H1 (cell line): ENCODE measurements around the gene ELMOD1. TPM values are rescaled to one million over a fixed set of nuclear protein-coding genes. Genes with fewer than 3 reads are reported as not detected.

Experiments
- CTCF ChIA-PET: fragments of 300-600 bp; sonication (Branson Sonifier 250); formaldehyde crosslinking; loops from one replicate; lab custom pipeline; 2021; ENCODE audit not compliant: partially characterized antibody; lab: Charles Lee
- POLR2A ChIA-PET: fragments of 300-600 bp; sonication (Branson Sonifier 250); formaldehyde crosslinking; loops from one replicate; lab custom pipeline; 2021; ENCODE audit warnings: inconsistent platforms; ENCODE audit not compliant: partially characterized antibody; lab: Charles Lee
- DNase-seq, 2 experiments: peaks; one replicate each; pipeline versions ENCODE4 v3.0.0 to v3.0.0-alpha.2; 2010 to 2022; ENCODE audit warnings: low spot score in 2 of 2, low read depth in 1 of 2, mixed read lengths in 1 of 2
- FAIRE-seq: peaks from 2 replicates; lab custom pipeline; 2011; peaks lifted over from hg19 to GRCh38; lab: Jason Lieb, UNC
- H2AFZ ChIP-seq: 2 replicates; pipeline ENCODE4 v1.8.1; 2012; ENCODE audit warnings: low read length, inconsistent platforms
- H2AK5ac ChIP-seq: 2 replicates; pipeline ENCODE4 v1.6.1; 2013; ENCODE audit warnings: low read depth, low read length
- H2BK120ac ChIP-seq: replicated peaks from 2 replicates; pipeline ENCODE3; 2013; ENCODE audit warnings: low read depth, low read length, inconsistent platforms
- H2BK12ac ChIP-seq: 2 replicates; pipeline ENCODE4 v1.6.1; 2013; ENCODE audit warnings: low read depth, low read length
- H2BK15ac ChIP-seq: 2 replicates; pipeline ENCODE4 v1.6.1; 2013; ENCODE audit warnings: low read length
- H2BK20ac ChIP-seq: 2 replicates; pipeline ENCODE4 v1.6.1; 2013; ENCODE audit warnings: low read length
- H2BK5ac ChIP-seq: 2 replicates; pipeline ENCODE4 v1.6.1; 2013; ENCODE audit warnings: low read depth, low read length
- H3K14ac ChIP-seq: 2 replicates; pipeline ENCODE4 v1.6.1; 2013; ENCODE audit warnings: inconsistent platforms; ENCODE audit not compliant: insufficient read length
- H3K18ac ChIP-seq: 2 replicates; pipeline ENCODE4 v1.6.1; 2013; ENCODE audit warnings: low read length; ENCODE audit errors: extremely low read depth
- H3K23ac ChIP-seq: 2 replicates; pipeline ENCODE4 v1.6.1; 2013; ENCODE audit warnings: inconsistent platforms; ENCODE audit not compliant: insufficient read length
- H3K23me2 ChIP-seq: 2 replicates; pipeline ENCODE4 v1.6.1; 2013; ENCODE audit warnings: low read depth, low read length
- H3K27ac ChIP-seq: 2 replicates; pipeline ENCODE4 v1.6.1; 2011; ENCODE audit warnings: low read depth, low read length, inconsistent platforms
- H3K27me3 ChIP-seq, 4 experiments: replicated peaks in 1 of 4; 1 replicate in 1 of 4; 2 replicates in 3 of 4; pipeline versions ENCODE4 v1.6.1 to v1.8.1; 2011 to 2013; ENCODE audit warnings: low read length in 3 of 4, mild to moderate bottlenecking in 3 of 4, inconsistent platforms in 2 of 4, mixed read lengths in 2 of 4, moderate library complexity in 1 of 4; ENCODE audit not compliant: control insufficient read depth in 3 of 4, insufficient read depth in 3 of 4; ENCODE audit errors: extremely low read depth in 1 of 4
- H3K36me3 ChIP-seq, 4 experiments: 2 replicates each; pipeline versions ENCODE4 v1.6.1 to v1.8.1; 2011 to 2013; ENCODE audit warnings: mild to moderate bottlenecking in 4 of 4, low read length in 3 of 4, moderate library complexity in 2 of 4, control low read depth in 1 of 4, inconsistent platforms in 1 of 4; ENCODE audit not compliant: insufficient read depth in 4 of 4, control insufficient read depth in 2 of 4
- H3K4ac ChIP-seq: replicated peaks from 2 replicates; pipeline ENCODE3; 2013; ENCODE audit warnings: low read length, low read depth, mixed read lengths, inconsistent platforms; ENCODE audit not compliant: insufficient read length
- H3K4me1 ChIP-seq, 4 experiments: replicated peaks in 1 of 4; 1 replicate in 1 of 4; 2 replicates in 3 of 4; pipeline versions ENCODE4 v1.6.1 to v1.8.1; 2011 to 2013; ENCODE audit warnings: low read length in 3 of 4, inconsistent platforms in 2 of 4, mixed read lengths in 1 of 4; ENCODE audit not compliant: insufficient read depth in 4 of 4, control insufficient read depth in 3 of 4
- H3K4me2 ChIP-seq, 2 experiments: 2 replicates each; pipeline versions ENCODE4 v1.6.1 to v1.8.1; 2011 to 2013; ENCODE audit warnings: low read depth in 2 of 2, low read length in 2 of 2, control low read depth in 1 of 2, inconsistent platforms in 1 of 2, mild to moderate bottlenecking in 1 of 2; ENCODE audit not compliant: insufficient read depth in 1 of 2
- H3K4me3 ChIP-seq, 4 experiments: fragments of 200-600, 300-600 bp in 1 of 4; sonication (generic), shearing (Covaris generic), sonication (Bioruptor Twin) in 1 of 4; 2 replicates each; pipeline versions ENCODE4 v1.5.1 to v1.8.1; 2011 to 2016; ENCODE audit warnings: low read length in 4 of 4, low read depth in 3 of 4, control low read depth in 2 of 4, inconsistent platforms in 2 of 4, mild to moderate bottlenecking in 2 of 4, mixed read lengths in 1 of 4, moderate library complexity in 1 of 4; ENCODE audit not compliant: insufficient read depth in 2 of 4; ENCODE audit errors: extremely low read depth in 1 of 4
- H3K56ac ChIP-seq: replicated peaks from 2 replicates; pipeline ENCODE3; 2013; ENCODE audit warnings: low read depth, mild to moderate bottlenecking, mixed read lengths, low read length, inconsistent platforms; ENCODE audit not compliant: insufficient read length
- H3K79me1 ChIP-seq: 2 replicates; pipeline ENCODE4 v1.6.1; 2013; ENCODE audit warnings: low read depth, low read length, control low read depth
- H3K79me2 ChIP-seq, 2 experiments: 2 replicates each; pipeline versions ENCODE4 v1.6.1 to v1.8.1; 2012 to 2013; ENCODE audit warnings: low read length in 2 of 2, mild to moderate bottlenecking in 2 of 2, inconsistent platforms in 1 of 2; ENCODE audit not compliant: insufficient read depth in 2 of 2, control insufficient read depth in 1 of 2
- H3K9ac ChIP-seq, 4 experiments: replicated peaks in 1 of 4; 1 replicate in 1 of 4; 2 replicates in 3 of 4; pipeline versions ENCODE4 v1.6.1 to v1.8.1; 2011 to 2013; ENCODE audit warnings: low read depth in 3 of 4, low read length in 3 of 4, control low read depth in 2 of 4, mild to moderate bottlenecking in 2 of 4, moderate library complexity in 2 of 4, inconsistent platforms in 1 of 4; ENCODE audit errors: extremely low read depth in 1 of 4
- H3K9me3 ChIP-seq, 2 experiments: 2 replicates each; pipeline versions ENCODE4 v1.6.1 to v1.8.1; 2012 to 2013; ENCODE audit warnings: mild to moderate bottlenecking in 2 of 2, moderate library complexity in 2 of 2, control low read depth in 1 of 2, inconsistent platforms in 1 of 2, low read depth in 1 of 2, low read length in 1 of 2, mixed read lengths in 1 of 2; ENCODE audit not compliant: insufficient read depth in 2 of 2
- H4K20me1 ChIP-seq, 2 experiments: replicated peaks in 1 of 2; 2 replicates each; pipeline versions ENCODE3 to v1.8.1; 2011 to 2013; ENCODE audit warnings: inconsistent platforms in 2 of 2, low read length in 2 of 2, mild to moderate bottlenecking in 1 of 2; ENCODE audit not compliant: insufficient read depth in 2 of 2, control insufficient read depth in 1 of 2
- H4K5ac ChIP-seq: 2 replicates; pipeline ENCODE4 v1.6.1; 2013; ENCODE audit warnings: low read length, low read depth, mixed read lengths, inconsistent platforms; ENCODE audit not compliant: insufficient read length
- H4K8ac ChIP-seq: 2 replicates; pipeline ENCODE4 v1.8.0; 2013; ENCODE audit warnings: mild to moderate bottlenecking, moderate library complexity, low read length, inconsistent platforms; ENCODE audit not compliant: insufficient read depth; ENCODE audit errors: extremely low read depth
- H4K91ac ChIP-seq: replicated peaks from 2 replicates; pipeline ENCODE3; 2013; ENCODE audit warnings: low read length, mixed read lengths, inconsistent platforms; ENCODE audit not compliant: insufficient read length
- BACH1 ChIP-seq: IDR thresholded peaks from 2 replicates; pipeline ENCODE4 v1.6.1; 2012; ENCODE audit warnings: low read length, improper control_type of control experiment
- CBX8 ChIP-seq: fragments of 300-800, 300-1000 bp; sonication (generic); IDR thresholded peaks from 2 replicates; pipeline ENCODE4 v1.7.1; 2016; ENCODE audit warnings: low read depth, low read length, borderline replicate concordance
- CTBP2 ChIP-seq: IDR thresholded peaks from 2 replicates; pipeline ENCODE4 v1.7.0; 2011; ENCODE audit warnings: borderline replicate concordance, mild to moderate bottlenecking, moderate library complexity, mixed read lengths, low read length; ENCODE audit not compliant: insufficient read depth, insufficient read length
- E2F6 ChIP-seq: IDR thresholded peaks from 2 replicates; pipeline ENCODE4 v1.6.1; 2012; ENCODE audit warnings: inconsistent platforms
- MAFK ChIP-seq: IDR thresholded peaks from 2 replicates; pipeline ENCODE4 v1.6.1; 2012; ENCODE audit warnings: low read depth, mild to moderate bottlenecking, improper control_type of control experiment, low read length
- RBBP5 ChIP-seq: IDR thresholded peaks from 2 replicates; pipeline ENCODE4 v1.7.1; 2012; ENCODE audit warnings: low read depth, mild to moderate bottlenecking, inconsistent platforms, low read length, moderate library complexity, borderline replicate concordance
- RNF2 ChIP-seq: fragments of 200-900, 300-1000 bp; sonication (generic); IDR thresholded peaks from 2 replicates; pipeline ENCODE4 v1.7.1; 2016; ENCODE audit warnings: borderline replicate concordance, low read depth, mild to moderate bottlenecking, antibody characterized with exemption, low read length; ENCODE audit not compliant: poor library complexity, severe bottlenecking; ENCODE audit errors: missing control alignments
- RXRA ChIP-seq: IDR thresholded peaks from 2 replicates; pipeline ENCODE4 v1.6.1; 2011; ENCODE audit warnings: low read depth, mild to moderate bottlenecking, low read length, moderate library complexity; ENCODE audit not compliant: insufficient read depth
- SIN3A ChIP-seq, 2 experiments: IDR thresholded peaks in 1 of 2; conservative IDR thresholded peaks in 1 of 2; 2 replicates each; pipeline ENCODE4 v1.6.1; 2011 to 2012; ENCODE audit warnings: low read length in 2 of 2, improper control_type of control experiment in 1 of 2, low read depth in 1 of 2, mild to moderate bottlenecking in 1 of 2
- SP2 ChIP-seq: IDR thresholded peaks from 2 replicates; pipeline ENCODE4 v1.6.1; 2012; ENCODE audit warnings: mild to moderate bottlenecking, low read length, inconsistent platforms
- SP4 ChIP-seq: IDR thresholded peaks from 2 replicates; pipeline ENCODE4 v1.6.1; 2012; ENCODE audit warnings: low read length, inconsistent platforms
- SUZ12 ChIP-seq: fragments of 200-600 bp; sonication (generic); IDR thresholded peaks from 2 replicates; pipeline ENCODE4 v1.6.1; 2012; ENCODE audit warnings: mild to moderate bottlenecking, inconsistent platforms, low read length, moderate library complexity, mixed read lengths
- TAF1 ChIP-seq: IDR thresholded peaks from 2 replicates; pipeline ENCODE4 v1.6.1; 2011; ENCODE audit warnings: mild to moderate bottlenecking, low read depth, low read length
- WGBS, 2 experiments: shearing (Covaris generic) in 1 of 2; methylation state at CpG; one replicate each; pipeline versions ENCODE4 v1.1.6 to v1.1.7; 2013 to 2015; ENCODE audit warnings: low lambda C conversion rate in 2 of 2, mixed read lengths in 2 of 2, inconsistent platforms in 1 of 2, low coverage in 1 of 2, missing lambda C conversion rate in 1 of 2; ENCODE audit not compliant: insufficient replicate concordance in 2 of 2, insufficient coverage in 1 of 2, insufficient read length in 1 of 2; ENCODE audit errors: extremely low coverage in 1 of 2, missing lambda C conversion rate in 1 of 2; 5-methylcytosine and 5-hydroxymethylcytosine counted together
- polyA plus RNA-seq, 7 experiments: library from polyadenylated mRNA; depleted of rRNA in 3 of 7; stranded (reverse) in 5 of 7; unstranded in 2 of 7; fragments of >200 nt in 5 of 7; fragments of 200-250 nt in 2 of 7; gene quantifications; 1 replicate in 5 of 7; 2 replicates in 1 of 7; 4 replicates in 1 of 7; pipeline versions ENCODE4 v1.2.1 to v1.2.3, GENCODE V29; 2011 to 2013; ENCODE audit warnings: missing spikeins in 2 of 7, mixed read lengths in 2 of 7
- total RNA-seq: library from RNA; stranded (reverse); fragmentation: NEBNext Ultra II Directional; extraction: Animal tissue kit (Norgen Biotek cat#: 25700); gene quantifications from 2 replicates; pipeline ENCODE4 v1.2.1, GENCODE V29; 2021

The ELMOD1 gene
- total and polyA plus RNA-seq, 2 of the 8 experiments (the other 6 are each of a cell fraction or from before 2014, with no cell fraction given), result 0.47 to 1.6 TPM

- no peak overlapping the region for H3K56ac ChIP-seq
- no peak overlapping the region for H4K8ac ChIP-seq
- H2BK20ac ChIP-seq, result no peak overlapping the region
- H4K20me1 ChIP-seq, result no peaks in the 10 kb centered on the region
- H3K14ac ChIP-seq, result no peak overlapping the region
- H3K4ac ChIP-seq, result no peak overlapping the region
- no peaks in the 10 kb centered on the region for H3K27me3 ChIP-seq
- H3K4me3 ChIP-seq, result no peak overlapping the region
- no peak overlapping the region for H3K27ac ChIP-seq
- H2BK120ac ChIP-seq, result no peak overlapping the region
- H2AK5ac ChIP-seq, result no peak overlapping the region
- H3K79me1 ChIP-seq, result no peaks in the 10 kb centered on the region
- H3K9me3 ChIP-seq, result no peaks in the 10 kb centered on the region
- H3K36me3 ChIP-seq, result peaks cover 0 to 19% (median 2%) of the 10 kb centered on the region in 4 experiments; a peak in 4 of 8 replicates
- 94% methylated on average over 2 of the region's 2 CpGs; no CpG with 5 or more reads in 1 of the 2 experiments for WGBS, 2 experiments
- CTCF ChIA-PET, result interaction anchor here (0.7 to 7.0 kb wide), 26 partner anchors 10 to 229 kb away, joined by 3 to 66 read pairs (median 4); partner anchors contain the start of gene ALKBH8
- H3K79me2 ChIP-seq, result no peaks in the 10 kb centered on the region
- H3K4me2 ChIP-seq, result no peak overlapping the region
- no peak overlapping the region for H2BK12ac ChIP-seq
- no peak overlapping the region for H2BK5ac ChIP-seq
- H3K4me1 ChIP-seq, result no peaks in the 10 kb centered on the region
- H2BK15ac ChIP-seq, result no peak overlapping the region
- POLR2A ChIA-PET, result no interaction called here
- no peak overlapping the region for H3K9ac ChIP-seq
- H3K23me2 ChIP-seq, result no peaks in the 10 kb centered on the region
- no peak overlapping the region for H2AFZ ChIP-seq
- no peak overlapping the region for H3K23ac ChIP-seq
- DNase-seq (no peak), FAIRE-seq (no peak)
- no peak overlapping the region for H4K91ac ChIP-seq
- H4K5ac ChIP-seq, result no peak overlapping the region
- no peak overlapping the region for H3K18ac ChIP-seq
- TF ChIP-seq RBBP5 (no peak), CTBP2 (no peak), RNF2 (no peak), BACH1 (no peak), SUZ12 (no peak), SP2 (no peak), SIN3A (conservative IDR thresholded peaks at IDR 0.05 in 1 of 2, IDR thresholded peaks at IDR 0.05 in 1 of 2; ENCODE audit: low read depth in 1 of 2, low read length in 2 of 2) (no peak), CBX8 (no peak), E2F6 (no peak), TAF1 (no peak), RXRA (no peak), SP4 (no peak), MAFK (no peak)
These were observed 41.0 kb upstream of the ELMOD1 start for GRCh38 chr11:107549954-107550285.
